IPS-20b (cell line): ENCODE results near the gene SYNE1.

Experiments used
- H3K27ac ChIP-seq: one replicate; pipeline ENCODE4 v1.5.1; 2013; ENCODE audit warnings: low read length
- H3K27me3 ChIP-seq: 2 replicates; pipeline ENCODE4 v1.6.1; 2013; ENCODE audit warnings: mild to moderate bottlenecking, low read length, inconsistent platforms; ENCODE audit not compliant: insufficient read depth
- H3K36me3 ChIP-seq: 2 replicates; pipeline ENCODE4 v1.6.1; 2013; ENCODE audit warnings: low read depth, mild to moderate bottlenecking, inconsistent platforms, low read length, moderate library complexity; ENCODE audit not compliant: insufficient read depth
- H3K4me1 ChIP-seq: 2 replicates; pipeline ENCODE4 v1.6.1; 2013; ENCODE audit warnings: mild to moderate bottlenecking, control low read depth, inconsistent platforms, low read length, moderate library complexity; ENCODE audit not compliant: insufficient read depth
- H3K4me3 ChIP-seq: 2 replicates; pipeline ENCODE4 v1.5.1; 2013; ENCODE audit warnings: mild to moderate bottlenecking, low read length, inconsistent platforms
- H3K9ac ChIP-seq: 2 replicates; pipeline ENCODE4 v1.6.1; 2013; ENCODE audit warnings: low read depth, mild to moderate bottlenecking, inconsistent platforms, low read length, moderate library complexity
- H3K9me3 ChIP-seq: 2 replicates; pipeline ENCODE4 v1.6.1; 2013; ENCODE audit warnings: mild to moderate bottlenecking, low read depth, low read length, inconsistent platforms; ENCODE audit not compliant: insufficient read depth

The SYNE1 gene

DNA sequence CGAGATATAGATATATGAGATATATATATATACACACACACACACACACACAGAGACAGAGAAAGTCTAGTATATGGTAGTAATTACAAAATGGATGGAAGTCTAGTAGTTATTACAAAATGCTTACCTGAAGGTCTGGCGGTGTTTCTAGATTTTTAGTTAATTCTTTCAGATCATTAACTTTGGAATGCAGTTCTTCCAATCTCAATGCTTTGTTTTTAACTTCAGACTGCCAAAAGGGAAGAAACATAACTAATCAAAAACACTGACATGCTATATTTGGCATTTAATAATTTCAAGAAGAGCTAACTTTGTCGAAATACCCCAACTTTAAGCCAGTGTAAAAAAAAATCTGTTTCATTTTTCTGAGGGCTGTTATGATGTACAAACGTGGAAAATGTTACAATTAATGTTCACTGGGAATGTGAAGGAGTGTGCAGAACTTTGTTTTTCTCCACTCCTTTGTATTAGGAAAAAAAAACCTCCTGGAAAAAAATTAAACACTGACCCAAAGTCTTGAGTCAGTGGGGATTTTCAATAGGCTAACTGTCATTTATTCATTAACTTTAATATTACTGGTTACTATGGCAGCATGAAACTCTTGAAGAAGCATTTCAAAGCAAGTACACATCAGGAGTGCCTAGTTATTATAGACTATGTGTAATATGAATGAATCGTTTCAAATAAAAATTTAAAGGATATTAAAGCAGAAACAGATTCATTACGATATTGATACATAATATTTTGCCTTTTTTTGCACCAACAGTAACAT is 232.9 kb downstream of the SYNE1 start:
- Histone ChIP-seq H3K36me3 (no peaks in the 10 kb centered on the region), H3K27me3 (no peaks in the 10 kb centered on the region), H3K4me1 (peaks cover 6% of the 10 kb centered on the region; the same call in 1 of the 2 replicates), H3K4me3 (no peak overlapping the region), H3K9me3 (no peaks in the 10 kb centered on the region), H3K9ac (no peak overlapping the region), H3K27ac (no peak overlapping the region)

DNA sequence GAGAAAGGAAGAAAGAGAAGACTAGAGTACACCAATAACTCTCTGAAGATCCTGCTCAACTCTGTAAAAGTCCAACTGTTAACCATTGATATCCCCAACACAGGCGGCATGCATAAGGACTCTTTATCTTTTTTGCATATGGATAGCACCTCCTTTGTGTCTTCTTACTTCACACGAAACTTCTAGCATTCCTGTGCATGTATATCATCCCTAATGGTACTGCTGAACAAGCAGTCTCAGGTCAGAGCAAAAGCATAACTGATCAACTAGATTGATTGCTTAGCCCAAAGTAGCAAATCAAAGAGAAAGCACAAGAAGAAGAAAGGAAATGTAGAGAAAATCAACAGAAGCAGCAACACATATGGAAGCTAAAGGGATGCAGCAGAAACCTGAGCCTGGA is 234.4 kb downstream of the SYNE1 start:
- no peaks in the 10 kb centered on the region for H3K36me3 ChIP-seq
- no peak overlapping the region for H3K4me3 ChIP-seq
- no peak overlapping the region for H3K9ac ChIP-seq
- H3K4me1 ChIP-seq: peaks cover 6% of the 10 kb centered on the region; the same call in 1 of the 2 replicates
- H3K27ac ChIP-seq: no peak overlapping the region
- no peaks in the 10 kb centered on the region for H3K9me3 ChIP-seq
- H3K27me3 ChIP-seq: no peaks in the 10 kb centered on the region

DNA sequence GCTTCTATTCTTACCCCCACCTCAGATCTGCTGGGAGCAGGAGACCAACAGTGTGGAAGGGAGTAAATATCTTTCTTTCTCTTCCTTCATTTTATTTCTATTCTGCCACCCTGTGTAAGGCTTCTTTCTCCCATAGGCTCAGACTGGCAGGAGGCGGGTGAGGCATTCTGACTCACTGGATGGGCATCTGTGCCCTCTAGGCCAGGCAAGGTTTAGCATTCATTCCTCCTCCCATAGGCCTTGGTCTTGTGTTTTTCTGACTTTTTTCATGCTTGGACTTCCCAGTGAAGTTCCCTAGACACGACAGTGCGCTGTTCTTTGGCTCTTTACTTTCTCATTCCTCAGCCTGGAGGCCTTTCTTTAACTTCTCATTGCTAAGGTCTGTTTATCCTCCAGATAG is 235.2 kb downstream of the SYNE1 start:
- Histone ChIP-seq H3K27me3 (no peaks in the 10 kb centered on the region), H3K9me3 (no peaks in the 10 kb centered on the region), H3K36me3 (no peaks in the 10 kb centered on the region), H3K4me1 (peaks cover 6% of the 10 kb centered on the region; the same call in 1 of the 2 replicates), H3K27ac (no peak overlapping the region), H3K9ac (no peak overlapping the region), H3K4me3 (no peak overlapping the region)

DNA sequence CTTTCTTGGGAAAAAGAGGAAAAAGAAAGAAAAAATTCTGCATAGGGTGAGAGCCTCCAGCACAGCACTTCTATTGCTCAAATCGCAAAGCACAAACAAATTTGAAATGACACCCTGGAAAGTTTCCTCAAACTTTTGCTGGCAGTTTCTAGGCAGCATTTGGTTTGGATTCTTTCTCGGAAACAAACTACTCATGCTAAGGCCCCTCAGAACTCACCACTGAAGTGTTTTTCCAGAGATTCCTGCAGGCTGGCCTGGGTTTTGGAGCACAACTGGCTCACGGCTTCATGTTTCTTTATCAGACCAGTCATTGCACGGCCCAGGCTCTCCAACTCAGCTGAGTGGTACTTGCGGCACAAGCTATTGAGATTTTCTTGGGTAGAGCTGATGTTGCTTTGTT is 237.8 kb downstream of the SYNE1 start:
- no peaks in the 10 kb centered on the region for H3K9me3 ChIP-seq
- H3K36me3 ChIP-seq: no peaks in the 10 kb centered on the region
- H3K4me3 ChIP-seq: no peak overlapping the region
- no peak overlapping the region for H3K9ac ChIP-seq
- no peak overlapping the region for H3K27ac ChIP-seq
- no peaks in the 10 kb centered on the region for H3K27me3 ChIP-seq
- H3K4me1 ChIP-seq: peaks cover 6% of the 10 kb centered on the region; the same call in 1 of the 2 replicates

DNA sequence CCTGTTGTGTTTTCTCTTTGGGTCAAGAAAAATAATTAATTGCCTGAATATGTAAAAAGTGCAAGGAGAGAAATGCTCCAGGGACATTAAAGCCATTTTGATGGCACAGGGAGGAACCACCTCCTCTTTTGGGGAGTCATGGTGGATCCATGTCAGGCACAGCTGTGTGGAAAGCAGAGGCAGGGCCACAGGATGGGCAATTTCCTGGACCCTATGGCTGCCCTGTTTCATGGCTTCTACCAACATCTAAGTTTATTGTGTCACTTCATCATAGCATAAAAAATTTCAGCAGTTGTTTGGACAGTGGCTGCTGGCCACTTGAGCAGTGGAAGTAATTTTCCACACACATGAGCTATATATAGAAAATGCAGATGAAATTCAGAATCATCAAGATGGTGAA is 238.2 kb downstream of the SYNE1 start:
- Histone ChIP-seq H3K27ac (no peak overlapping the region), H3K4me1 (peaks cover 6% of the 10 kb centered on the region; the same call in 1 of the 2 replicates), H3K4me3 (no peak overlapping the region), H3K36me3 (no peaks in the 10 kb centered on the region), H3K9me3 (no peaks in the 10 kb centered on the region), H3K27me3 (no peaks in the 10 kb centered on the region), H3K9ac (no peak overlapping the region)

DNA sequence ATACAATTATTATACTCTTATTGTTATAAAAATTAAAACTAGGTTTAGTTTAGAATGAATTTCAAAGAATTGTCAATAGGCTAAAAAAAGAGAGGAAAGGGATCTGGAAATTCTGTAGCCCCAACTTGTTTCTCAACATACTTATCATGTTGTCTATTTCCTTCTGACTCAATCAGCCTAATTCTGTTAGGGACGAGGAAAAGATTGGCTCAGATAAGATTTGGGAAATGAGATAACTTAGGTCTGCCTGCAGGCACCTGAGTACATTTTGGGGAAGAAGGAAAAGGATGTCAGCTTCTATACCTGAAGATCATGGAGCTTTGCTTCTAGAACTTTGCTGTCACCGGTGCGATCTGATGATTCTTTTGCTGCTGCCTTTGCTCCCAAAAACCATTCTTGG is 238.8 kb downstream of the SYNE1 start:
- Histone ChIP-seq H3K36me3 (no peaks in the 10 kb centered on the region), H3K9ac (no peak overlapping the region), H3K27ac (no peak overlapping the region), H3K27me3 (no peaks in the 10 kb centered on the region), H3K4me1 (peaks cover 6% of the 10 kb centered on the region; the same call in 1 of the 2 replicates), H3K9me3 (no peaks in the 10 kb centered on the region), H3K4me3 (no peak overlapping the region)

DNA sequence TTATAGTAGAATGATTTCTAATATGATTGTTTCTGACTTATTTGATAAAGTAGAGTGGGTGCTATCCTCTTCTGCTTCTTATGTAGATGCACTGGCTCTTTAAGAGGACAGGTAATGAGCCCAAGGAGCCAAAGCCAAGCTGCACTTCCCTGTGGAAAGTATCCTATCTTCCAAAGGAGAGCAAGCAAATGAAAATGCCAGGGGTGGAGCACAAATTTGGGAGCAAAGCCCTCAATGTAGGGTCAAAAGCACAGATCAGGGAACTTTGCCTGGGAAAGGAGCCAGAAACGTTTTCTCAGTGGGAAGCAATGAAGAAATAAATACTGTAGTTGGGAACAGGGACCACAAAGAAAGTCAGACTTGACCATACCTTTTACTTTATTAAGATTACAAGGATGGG is 242.9 kb downstream of the SYNE1 start:
- Histone ChIP-seq H3K27me3 (no peaks in the 10 kb centered on the region), H3K9ac (no peak overlapping the region), H3K4me3 (no peak overlapping the region), H3K36me3 (no peaks in the 10 kb centered on the region), H3K9me3 (no peaks in the 10 kb centered on the region), H3K27ac (no peak overlapping the region), H3K4me1 (no peaks in the 10 kb centered on the region)

DNA sequence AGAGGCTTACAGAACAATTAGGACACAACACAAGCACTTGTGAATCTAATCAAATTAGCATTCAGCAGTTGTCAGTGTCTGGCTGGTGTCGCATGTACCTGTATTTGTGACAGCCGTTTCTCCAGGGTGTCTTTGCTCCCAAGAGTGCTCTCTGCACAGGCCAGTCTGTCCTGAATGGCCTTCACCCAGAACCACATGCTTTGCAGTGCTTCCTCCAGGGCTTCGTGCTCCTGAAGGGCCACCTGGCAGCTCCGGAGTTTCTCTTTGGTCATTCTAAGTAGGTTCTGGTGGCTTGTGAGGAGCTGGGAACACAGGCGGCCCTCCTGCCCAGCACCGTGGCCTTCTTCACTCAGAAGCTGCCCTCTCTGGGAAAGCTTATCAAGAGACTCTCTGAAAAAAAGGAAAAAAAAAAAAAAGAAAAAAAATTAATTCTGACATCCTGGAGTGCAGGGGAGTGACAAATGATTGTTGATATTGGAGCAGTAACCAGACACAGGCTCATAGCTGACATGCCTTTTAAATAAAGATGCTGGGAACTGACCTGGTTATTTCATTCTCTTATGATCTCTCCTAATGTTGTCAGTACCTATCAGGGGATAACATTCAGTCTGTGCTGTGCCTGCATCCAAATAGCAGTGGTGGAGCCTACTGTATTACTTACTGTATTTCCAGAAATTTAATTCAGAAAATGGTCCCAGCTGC is 245.8 kb downstream of the SYNE1 start:
- Histone ChIP-seq H3K27ac (no peak overlapping the region), H3K4me3 (no peak overlapping the region), H3K4me1 (no peaks in the 10 kb centered on the region), H3K36me3 (no peaks in the 10 kb centered on the region), H3K27me3 (no peaks in the 10 kb centered on the region), H3K9me3 (no peaks in the 10 kb centered on the region), H3K9ac (no peak overlapping the region)

DNA sequence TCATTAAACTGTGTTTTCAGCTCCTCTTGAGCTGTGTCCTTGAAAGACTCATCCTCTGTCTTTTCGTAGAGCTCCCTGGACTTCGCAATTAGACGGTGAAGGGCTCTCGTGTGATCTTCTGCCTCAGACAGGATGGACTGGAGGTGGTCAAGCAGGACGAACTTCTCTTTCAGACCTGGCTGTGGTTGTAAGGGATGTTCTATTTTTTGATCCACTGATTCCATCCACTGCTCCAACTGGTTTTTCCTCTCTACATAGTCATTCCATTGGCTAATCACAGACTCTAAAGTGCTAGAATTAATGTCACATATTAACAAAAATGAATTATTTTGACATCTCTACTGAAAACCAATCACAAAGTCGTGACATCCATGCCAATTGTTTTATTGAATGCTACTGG is 250.1 kb downstream of the SYNE1 start:
- no peak overlapping the region for H3K27ac ChIP-seq

DNA sequence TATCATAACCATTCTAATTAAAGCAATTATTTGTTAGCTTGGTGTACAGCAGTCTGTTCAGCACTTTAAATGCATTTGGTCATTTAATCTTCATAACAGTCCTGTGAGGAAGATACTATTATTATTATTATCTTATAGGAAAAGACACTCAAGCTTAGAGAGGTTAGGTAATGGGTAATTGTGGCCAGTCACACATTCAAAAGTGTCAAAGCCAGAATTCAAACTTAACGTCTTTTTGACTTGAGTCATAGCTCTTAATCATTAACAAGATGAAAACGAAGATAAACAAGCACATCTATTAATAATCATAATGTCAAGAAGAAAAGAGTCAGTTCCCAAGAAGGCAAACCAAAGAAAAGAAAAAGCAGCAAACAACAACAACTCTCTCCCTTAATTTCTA is 251.0 kb downstream of the SYNE1 start:
- Histone ChIP-seq H3K27me3 (no peaks in the 10 kb centered on the region), H3K27ac (no peak overlapping the region), H3K4me3 (no peak overlapping the region), H3K9me3 (no peaks in the 10 kb centered on the region), H3K36me3 (no peaks in the 10 kb centered on the region), H3K9ac (no peak overlapping the region), H3K4me1 (no peaks in the 10 kb centered on the region)

More for the DNA sequence above, 250.1 kb downstream of the SYNE1 start:
- Histone ChIP-seq H3K36me3 (no peaks in the 10 kb centered on the region), H3K9ac (no peak overlapping the region), H3K9me3 (no peaks in the 10 kb centered on the region), H3K27me3 (no peaks in the 10 kb centered on the region), H3K4me1 (no peaks in the 10 kb centered on the region), H3K4me3 (no peak overlapping the region)

DNA sequence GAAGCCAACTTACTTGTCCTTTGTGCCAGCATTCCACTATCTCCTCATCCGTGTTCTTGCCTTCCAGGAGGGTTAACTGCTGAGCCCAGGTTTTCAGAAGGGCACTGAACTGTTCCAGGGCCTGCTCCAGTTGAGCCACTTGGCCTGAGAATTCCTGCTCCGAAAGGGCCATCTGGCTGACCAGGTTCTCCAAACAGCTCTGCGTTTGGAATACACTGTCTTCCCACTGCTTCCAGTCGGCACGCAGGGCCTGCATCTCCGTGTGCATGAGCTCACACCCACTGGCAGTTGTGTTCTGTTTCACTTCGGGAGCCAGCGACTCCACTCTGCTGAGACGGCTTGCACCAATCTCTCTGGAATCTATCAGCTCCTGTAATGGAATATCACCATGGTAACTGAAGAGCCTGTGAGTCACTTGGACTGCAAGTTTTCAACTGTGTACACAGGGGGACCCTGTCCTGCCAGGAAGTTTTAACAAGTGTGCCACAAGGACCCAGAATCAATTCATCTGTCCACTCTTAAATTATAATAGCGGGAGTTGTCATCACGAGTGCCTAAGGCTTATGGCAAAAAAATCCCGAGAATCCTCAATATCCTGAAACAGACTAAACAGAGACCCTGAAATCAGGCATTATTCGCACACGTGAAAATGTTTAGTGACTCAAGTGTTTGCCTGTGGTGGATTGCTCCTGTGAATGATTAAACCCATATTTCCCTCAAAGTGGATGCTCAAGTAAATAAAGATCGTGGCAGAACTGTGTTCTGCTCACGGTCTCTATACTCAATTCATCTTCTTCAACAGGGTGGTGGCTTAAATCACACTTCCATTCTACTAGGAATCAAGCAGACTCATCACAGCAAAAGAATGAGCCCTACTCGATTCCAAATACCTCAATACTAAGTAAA is 255.9 kb downstream of the SYNE1 start:
- Histone ChIP-seq H3K27ac (no peak overlapping the region), H3K4me3 (no peak overlapping the region)

More for the DNA sequence above, 255.9 kb downstream of the SYNE1 start:
- no peaks in the 10 kb centered on the region for H3K27me3 ChIP-seq
- H3K9me3 ChIP-seq: no peaks in the 10 kb centered on the region
- no peaks in the 10 kb centered on the region for H3K4me1 ChIP-seq
- H3K36me3 ChIP-seq: no peaks in the 10 kb centered on the region
- no peak overlapping the region for H3K9ac ChIP-seq
